Stimulated activated CD4-positive, alpha-beta T cell treated with anti-CD3 and anti-CD28 coated beads, Interleukin-1b, Interleukin-23, amount 100 ng/mL, for 4 hours (primary cell): ENCODE data around the gene PBXIP1.

Source experiments
- DNase-seq, 2 donors: peaks; one replicate each; pipeline ENCODE4 v3.0.0-alpha.2; 2020; ENCODE audit warnings: low read depth in 2 of 2

Gene PBXIP1

GRCh38 chr1:154895798-154896197, 60.1 kb downstream of the PBXIP1 start:
- DNase-seq, result no peak
